Pancreas (tissue), 10 donors: ENCODE measurements around the gene PIGZ. TPM values are rescaled to one million over a fixed set of nuclear protein-coding genes. Genes with fewer than 3 reads are reported as not detected.

ENCODE experiments used
- ATAC-seq, 4 donors: fragments of 200-7000 bp; cut with Tn5 transposase; one replicate each; pipeline versions ENCODE4 v1.8.0 to v1.9.1; 2020; ENCODE audit warnings: mild to moderate bottlenecking in 4 of 4, moderate library complexity in 4 of 4
- DNase-seq, 6 donors: peaks; one replicate each; pipeline ENCODE4 v3.0.0-alpha.2; 2020
- FAIRE-seq: peaks from 2 replicates; lab custom pipeline; 2012; peaks lifted over from hg19 to GRCh38; lab: Jason Lieb, UNC
- H3K27ac ChIP-seq, 4 donors: fragments of 200-600 bp; sonication (generic); 1 replicate in 3 of 4; 2 replicates in 1 of 4; pipeline versions ENCODE4 v1.5.0 to v1.8.0; 2020
- H3K27me3 ChIP-seq, 4 donors: fragments of 200-600 bp; one replicate each; pipeline ENCODE4 v1.8.0; 2021
- H3K36me3 ChIP-seq, 3 donors: fragments of 200-600 bp; sonication (generic) in 1 of 3; one replicate each; pipeline versions ENCODE4 v1.5.0 to v1.8.0; 2020 to 2021
- H3K4me1 ChIP-seq, 3 donors: fragments of 200-600 bp; one replicate each; pipeline ENCODE4 v1.8.0; 2021
- H3K4me3 ChIP-seq, 4 donors: fragments of 200-600 bp; sonication (generic) in 2 of 4; one replicate each; pipeline versions ENCODE4 v1.5.0 to v1.8.0; 2020 to 2021
- H3K9me3 ChIP-seq, 4 donors: fragments of 200-600 bp; one replicate each; pipeline ENCODE4 v1.8.0; 2021
- CTCF ChIP-seq, 4 donors: fragments of 200-600 bp; sonication (generic) in 3 of 4; IDR thresholded peaks; one replicate each; pipeline versions ENCODE4 v1.5.0 to v1.8.0; 2021; ENCODE audit warnings: antibody characterized with exemption in 4 of 4
- WGBS, 2 donors: extraction: QIAGEN DNeasy Blood & Tissue Kit; methylation state at CpG; one replicate each; pipeline ENCODE4 v1.1.7; 2013; 5-methylcytosine and 5-hydroxymethylcytosine counted together
- intact Hi-C, 3 donors: fragments of 100-400 bp; cut with DNase I; formaldehyde crosslinking; loops; one replicate each; pipeline versions ENCODE4 v1.11.1 to v1.14.2; 2022
- polyA plus RNA-seq, 2 donors: library from polyadenylated mRNA; stranded (reverse); fragments of 200-250 nt; gene quantifications; one replicate each; pipeline ENCODE4 v1.2.3, GENCODE V29; 2013
- total RNA-seq, 6 donors: library from RNA; stranded (reverse); fragmentation: NEBNext Ultra II Directional in 4 of 6; extraction: Animal tissue kit (Norgen Biotek cat#: 25700) in 4 of 6; gene quantifications; one replicate each; pipeline versions ENCODE4 v1.2.1 to v1.2.4, GENCODE V29; 2021 to 2023
- donor health status: healthy with polysubstance abuse.
- donor health status: DM: no; HTN: no; CAD: no; lungs with moderate emphysema.
- donor health status: DM: no; HTN: no; CAD: no.
- donor health status: control.
- donor health status: control.
- donor health status: Bipolar disorder and iron deficiency.
- donor health status: DM: yes; HTN: yes; CAD: no.
- donor health status: DM: no; HTN: no; CAD: no.
- donor health status: DM: no; HTN: no; CAD: no.
- donor health status: DM: yes; HTN: yes; CAD: no.

PIGZ gene
- total and polyA plus RNA-seq, 8 donors, result 1.3 to 3.8 (median 2.1) TPM

- no peak for DNase-seq
- TF ChIP-seq CTCF (IDR thresholded peaks at IDR 0.05), result no peak
- H3K27ac ChIP-seq, result no peak overlapping the region
- H3K36me3 ChIP-seq, result no peaks in the 10 kb centered on the region
- H3K27me3 ChIP-seq, result no peaks in the 10 kb centered on the region
- peaks cover 0 to 7% (median 5%) of the 10 kb centered on the region in 3 donors for H3K4me1 ChIP-seq
- no peak for ATAC-seq
- 88% methylated on average over 6 of the region's 6 CpGs for WGBS, 2 donors
- no peaks in the 10 kb centered on the region for H3K9me3 ChIP-seq
- intact Hi-C loops, result no loop called here
- no peak for FAIRE-seq
- no peak overlapping the region for H3K4me3 ChIP-seq
Observed at GRCh38 chr3:196985298-196985697, 16.7 kb upstream of the PIGZ start.

- intact Hi-C loops, result no loop called here
- DNase-seq, result no peak
Observed at GRCh38 chr3:196983186-196983585, 14.6 kb upstream of the PIGZ start.

GRCh38 chr3:196981657-196982056 lies 13.0 kb upstream of the PIGZ start:
- H3K4me1 ChIP-seq, result no peaks in the 10 kb centered on the region
- no peak for DNase-seq
- no peak for ATAC-seq
- H3K9me3 ChIP-seq, result no peaks in the 10 kb centered on the region
- 92 to 93% methylated on average over 13 of the region's 13 CpGs for WGBS, 2 donors
- no peaks in the 10 kb centered on the region for H3K36me3 ChIP-seq
- intact Hi-C loops, result no loop called here
- TF ChIP-seq CTCF (IDR thresholded peaks at IDR 0.05), result no peak
- H3K27me3 ChIP-seq, result no peaks in the 10 kb centered on the region
- no peak overlapping the region for H3K27ac ChIP-seq
- H3K4me3 ChIP-seq, result no peak overlapping the region
- no peak for FAIRE-seq

More at GRCh38 chr3:196983186-196983585, 14.6 kb upstream of the PIGZ start:
- Histone ChIP-seq H3K27me3 (no peaks in the 10 kb centered on the region), H3K4me1 (no peaks in the 10 kb centered on the region), H3K4me3 (no peak overlapping the region), H3K36me3 (no peaks in the 10 kb centered on the region), H3K9me3 (no peaks in the 10 kb centered on the region), H3K27ac (no peak overlapping the region)
- WGBS, 2 donors, result 62 to 64% methylated on average over 1 of the region's 1 CpG
- TF ChIP-seq CTCF (IDR thresholded peaks at IDR 0.05), result no peak
- FAIRE-seq (no peak), ATAC-seq (no peak)

GRCh38 chr3:196979545-196979944 lies 10.9 kb upstream of the PIGZ start:
- Histone ChIP-seq H3K27ac (no peak overlapping the region), H3K27me3 (no peaks in the 10 kb centered on the region), H3K36me3 (no peaks in the 10 kb centered on the region), H3K4me1 (no peaks in the 10 kb centered on the region), H3K9me3 (no peaks in the 10 kb centered on the region), H3K4me3 (no peak overlapping the region)
- ATAC-seq (peak in 2 of 4 donors; percentile 29 to 65), DNase-seq (no peak), FAIRE-seq (no peak)
- TF ChIP-seq CTCF (IDR thresholded peaks at IDR 0.05), result no peak
- 73 to 75% methylated on average over 10 of the region's 10 CpGs for WGBS, 2 donors
- intact Hi-C loops, result no loop called here

GRCh38 chr3:196976941-196977340 lies 8.3 kb upstream of the PIGZ start:
- Histone ChIP-seq H3K27me3 (no peaks in the 10 kb centered on the region), H3K27ac (no peak overlapping the region), H3K36me3 (no peaks in the 10 kb centered on the region), H3K9me3 (no peaks in the 10 kb centered on the region), H3K4me3 (no peak overlapping the region), H3K4me1 (no peaks in the 10 kb centered on the region)
- 64 to 66% methylated on average over 11 of the region's 11 CpGs for WGBS, 2 donors
- FAIRE-seq, result no peak
- ATAC-seq, result no peak
- DNase-seq, result no peak
- no peak for TF ChIP-seq CTCF (IDR thresholded peaks at IDR 0.05)
- intact Hi-C loops, result no loop called here
